SK-N-SH (cell line): ENCODE results near the gene FBXO36. TPM values are rescaled to one million over a fixed set of nuclear protein-coding genes. Genes with fewer than 3 reads are reported as not detected.

ENCODE experiments used
- CTCF ChIA-PET: fragments of 300-600, 350-600 bp; formaldehyde crosslinking; extraction: SDS; loops from one replicate; lab custom pipeline; 2021; lab: Yijun Ruan, JAX
- POLR2A ChIA-PET: fragments of 350-600 bp; sonication (Branson Sonifier 250); formaldehyde crosslinking; extraction: SDS; loops from one replicate; lab custom pipeline; 2020; ENCODE audit warnings: antibody characterized with exemption, inconsistent platforms; lab: Yijun Ruan, JAX
- DNase-seq: peaks from one replicate; pipeline ENCODE4 v3.0.0; 2012
- H2AFZ ChIP-seq: fragments of 200-600 bp; sonication (generic); 2 replicates; pipeline ENCODE4 v1.8.1; 2016; ENCODE audit warnings: antibody characterized with exemption, mild to moderate bottlenecking, low read depth
- H3F3A ChIP-seq: fragments of 200-600 bp; sonication (generic); replicated peaks from 2 replicates; pipeline ENCODE3; 2016; ENCODE audit warnings: antibody characterized with exemption, mild to moderate bottlenecking; ENCODE audit not compliant: insufficient read depth
- H3K27ac ChIP-seq, 2 experiments: fragments of 200-500 bp in 1 of 2; fragments of 200-600 bp in 1 of 2; sonication (Bioruptor generic) in 1 of 2; sonication (generic), shearing (Covaris generic) in 1 of 2; 2 replicates each; pipeline versions ENCODE4 v1.5.1 to v1.6.1; 2014 to 2016; ENCODE audit warnings: low read depth in 2 of 2, inconsistent platforms in 1 of 2, low read length in 1 of 2, mild to moderate bottlenecking in 1 of 2, mixed read lengths in 1 of 2
- H3K27me3 ChIP-seq: fragments of 200-600 bp; sonication (generic), shearing (Covaris generic); 2 replicates; pipeline ENCODE4 v1.6.1; 2016; ENCODE audit warnings: mixed run types; ENCODE audit not compliant: insufficient read depth
- H3K36me3 ChIP-seq, 2 experiments: fragments of 200-500 bp in 1 of 2; fragments of 200-600 bp in 1 of 2; sonication (Bioruptor generic) in 1 of 2; sonication (generic) in 1 of 2; replicated peaks in 1 of 2; 2 replicates each; pipeline versions ENCODE3 to v1.5.1; 2014 to 2016; ENCODE audit warnings: low read length in 1 of 2, mild to moderate bottlenecking in 1 of 2; ENCODE audit not compliant: insufficient read depth in 2 of 2, control insufficient read depth in 1 of 2
- H3K4me1 ChIP-seq, 2 experiments: fragments of 200-500 bp in 1 of 2; fragments of 200-600 bp in 1 of 2; sonication (Bioruptor generic) in 1 of 2; sonication (generic), shearing (Covaris generic) in 1 of 2; 2 replicates each; pipeline versions ENCODE4 v1.5.1 to v1.6.1; 2014 to 2016; ENCODE audit warnings: low read depth in 1 of 2, low read length in 1 of 2, mixed run types in 1 of 2; ENCODE audit not compliant: insufficient read depth in 2 of 2, control insufficient read depth in 1 of 2
- H3K4me2 ChIP-seq: fragments of 200-600 bp; sonication (generic), shearing (Covaris generic); 2 replicates; pipeline ENCODE4 v1.6.1; 2017; ENCODE audit warnings: mixed run types
- H3K4me3 ChIP-seq, 2 experiments: fragments of 200-500 bp in 1 of 2; fragments of 200-600 bp in 1 of 2; sonication (Bioruptor generic) in 1 of 2; sonication (generic), shearing (Covaris generic) in 1 of 2; 2 replicates each; pipeline versions ENCODE4 v1.5.1 to v1.8.1; 2014 to 2016; ENCODE audit warnings: low read depth in 2 of 2, inconsistent platforms in 1 of 2, low read length in 1 of 2, mild to moderate bottlenecking in 1 of 2, mixed read lengths in 1 of 2, moderate library complexity in 1 of 2
- H3K79me2 ChIP-seq: fragments of 200-600 bp; sonication (generic); 2 replicates; pipeline ENCODE4 v1.8.1; 2017; ENCODE audit warnings: mild to moderate bottlenecking; ENCODE audit not compliant: insufficient read depth
- H3K9ac ChIP-seq: fragments of 200-600 bp; sonication (generic); 2 replicates; pipeline ENCODE4 v1.6.1; 2017; ENCODE audit warnings: mixed run types
- H3K9me2 ChIP-seq: fragments of 200-600 bp; sonication (generic); 2 replicates; pipeline ENCODE4 v1.6.1; 2017; ENCODE audit warnings: mixed run types
- H3K9me3 ChIP-seq: fragments of 200-600 bp; sonication (generic); 2 replicates; pipeline ENCODE4 v1.6.1; 2017; ENCODE audit warnings: mixed run types, mild to moderate bottlenecking, moderate library complexity
- H4K20me1 ChIP-seq: fragments of 200-600 bp; sonication (generic); 2 replicates; pipeline ENCODE4 v1.6.1; 2017; ENCODE audit warnings: mild to moderate bottlenecking, mixed run types; ENCODE audit not compliant: insufficient read depth
- CHD2 ChIP-seq: fragments of 150-350 bp; IDR thresholded peaks from 2 replicates; pipeline ENCODE4 v1.6.1; 2018; ENCODE audit warnings: low read length; ENCODE audit not compliant: partially characterized antibody
- ELF1 ChIP-seq: IDR thresholded peaks from 2 replicates; pipeline ENCODE4 v1.4.0; 2012
- EP300 ChIP-seq, 2 experiments: IDR thresholded peaks; 2 replicates each; pipeline versions ENCODE4 v1.4.0 to v1.6.1; 2012; ENCODE audit warnings: borderline replicate concordance in 1 of 2, low read depth in 1 of 2, low read length in 1 of 2
- EZH2phosphoT487 ChIP-seq: fragments of 200-600 bp; sonication (generic); IDR thresholded peaks from 2 replicates; pipeline ENCODE4 v1.6.1; 2017; ENCODE audit warnings: low read depth, mixed run types, mild to moderate bottlenecking, antibody characterized with exemption, moderate library complexity, borderline replicate concordance
- FOXJ3 ChIP-seq: sonication (generic); formaldehyde crosslinking; IDR thresholded peaks from 2 replicates; pipeline ENCODE4 v1.5.1; 2020; ENCODE audit warnings: mild to moderate bottlenecking, missing genetic modification reagents
- FOXM1 ChIP-seq: IDR thresholded peaks from 2 replicates; pipeline ENCODE4 v1.4.0; 2012; ENCODE audit warnings: low read depth, mild to moderate bottlenecking
- JUND ChIP-seq: IDR thresholded peaks from 2 replicates; pipeline ENCODE4 v1.4.0; 2012
- POLR2AphosphoS5 ChIP-seq: IDR thresholded peaks from 2 replicates; pipeline ENCODE4 v1.6.1; 2012; ENCODE audit warnings: low read depth, low read length
- RAD21 ChIP-seq: IDR thresholded peaks from 2 replicates; pipeline ENCODE4 v1.6.1; 2012; ENCODE audit warnings: mild to moderate bottlenecking, low read length
- TAF1 ChIP-seq: IDR thresholded peaks from 2 replicates; pipeline ENCODE4 v1.6.1; 2012; ENCODE audit warnings: low read depth, mild to moderate bottlenecking, low read length, moderate library complexity, borderline replicate concordance
- TCF12 ChIP-seq: IDR thresholded peaks from 2 replicates; pipeline ENCODE4 v1.4.0; 2012
- USF1 ChIP-seq: IDR thresholded peaks from 2 replicates; pipeline ENCODE4 v1.4.0; 2012; ENCODE audit warnings: low read depth, borderline replicate concordance
- YY1 ChIP-seq: IDR thresholded peaks from 2 replicates; pipeline ENCODE4 v1.4.0; 2012; ENCODE audit warnings: low read depth, mild to moderate bottlenecking
- ZBTB33 ChIP-seq: IDR thresholded peaks from 2 replicates; pipeline ENCODE4 v1.4.0; 2012; ENCODE audit warnings: low read depth, borderline replicate concordance
- WGBS: methylation state at CpG from one replicate; pipeline ENCODE4 v1.1.6; 2017; ENCODE audit warnings: low lambda C conversion rate; 5-methylcytosine and 5-hydroxymethylcytosine counted together
- polyA plus RNA-seq, 3 experiments: library from polyadenylated mRNA; depleted of rRNA; stranded (reverse); fragments of >200 nt; gene quantifications; 2 replicates each; pipeline ENCODE4 v1.2.3, GENCODE V29; 2012

FBXO36 gene
- polyA plus RNA-seq, 1 of the 3 experiments (the other 2 are of a cell fraction) = 3.9 TPM

- TF ChIP-seq EZH2phosphoT487 = no peak
- TF ChIP-seq ELF1 = no peak
Observed at GRCh38 chr2:229930656-229931055, 8.4 kb downstream of the FBXO36 start (continued).

GRCh38 chr2:229931241-229931640, 8.9 kb downstream of the FBXO36 start:
- H3K36me3 ChIP-seq = peaks cover 0 to 8% of the 10 kb centered on the region in 2 experiments
- H3K4me2 ChIP-seq = no peak overlapping the region
- DNase-seq = no peak
- POLR2A ChIA-PET = interaction anchor here (1.1 kb wide), 1 partner anchor 10 kb away, joined by 3 read pairs; the partner anchor contains the start of gene TRIP12
- peaks cover 21% of the 10 kb centered on the region for H3F3A ChIP-seq
- no peaks in the 10 kb centered on the region for H3K27me3 ChIP-seq
- peaks cover 41% of the 10 kb centered on the region for H3K79me2 ChIP-seq
- CTCF ChIA-PET = interaction anchor here (1.3 kb wide), 1 partner anchor 136 kb away, joined by 3 read pairs; no protein-coding TSS in a partner anchor
- H3K4me1 ChIP-seq = peaks cover 0 to 20% of the 10 kb centered on the region in 2 experiments; a peak in 1 of 4 replicates
- H3K27ac ChIP-seq = no peak overlapping the region
- H3K4me3 ChIP-seq = no peak overlapping the region
- H2AFZ ChIP-seq = no peak overlapping the region
- no peaks in the 10 kb centered on the region for H3K9me3 ChIP-seq
- 96% methylated on average over 5 of the region's 5 CpGs for WGBS
- peaks cover 13% of the 10 kb centered on the region; the same call in 1 of the 2 replicates for H4K20me1 ChIP-seq
- H3K9ac ChIP-seq = no peak overlapping the region
- TF ChIP-seq POLR2AphosphoS5 (no peak), CHD2 (no peak), EZH2phosphoT487 (no peak), ZBTB33 (no peak), EP300 (IDR thresholded peaks at IDR 0.05; ENCODE audit: borderline replicate concordance in 1 of 2, low read depth in 1 of 2, low read length in 1 of 2) (no peak), JUND (no peak), TCF12 (no peak)
- TF ChIP-seq, all 33 proteins: peak for 0
- no peaks in the 10 kb centered on the region for H3K9me2 ChIP-seq

- 91% methylated on average over 4 of the region's 4 CpGs for WGBS
- POLR2A ChIA-PET = no interaction called here
- CTCF ChIA-PET = interaction anchor here (0.7 kb wide), 1 partner anchor 506 kb away, joined by 5 read pairs; no protein-coding TSS in a partner anchor
Observed at GRCh38 chr2:229937537-229937936, 15.2 kb downstream of the FBXO36 start.

More at GRCh38 chr2:229937537-229937936, 15.2 kb downstream of the FBXO36 start:
- no peak for DNase-seq
- Histone ChIP-seq H3K4me2 (no peak overlapping the region), H3K9me3 (no peaks in the 10 kb centered on the region), H3K9ac (no peak overlapping the region), H3F3A (peaks cover 4% of the 10 kb centered on the region), H2AFZ (no peak overlapping the region), H3K4me3 (no peak overlapping the region), H3K9me2 (no peaks in the 10 kb centered on the region), H4K20me1 (no peaks in the 10 kb centered on the region), H3K79me2 (no peaks in the 10 kb centered on the region; the same call in 1 of the 2 replicates), H3K36me3 (peaks cover 0 to 5% of the 10 kb centered on the region in 2 experiments), H3K27ac (no peak overlapping the region), H3K4me1 (no peaks in the 10 kb centered on the region), H3K27me3 (no peaks in the 10 kb centered on the region)
- TF ChIP-seq EP300 (IDR thresholded peaks at IDR 0.05; ENCODE audit: borderline replicate concordance in 1 of 2, low read depth in 1 of 2, low read length in 1 of 2) = no peak
- TF ChIP-seq USF1 = no peak
- TF ChIP-seq FOXJ3 (CRISPR knock-in tag) = no peak
- no peak for TF ChIP-seq RAD21
- no peak for TF ChIP-seq TAF1
- TF ChIP-seq YY1 = no peak
- TF ChIP-seq CHD2 = no peak
- no peak for TF ChIP-seq FOXM1
